ENCODE results near the gene MTMR3.
A peak's percentile ranks its signal among the peaks of the same experiment; 100 is the strongest.

MTMR3 gene

GRCh38 chr22:29870574-29870973 lies 12.4 kb upstream of the MTMR3 start:
- no peak for DNase-seq (ENCODE audit: low read depth)

GRCh38 chr22:29871684-29872083 lies 11.3 kb upstream of the MTMR3 start:
- no peak for DNase-seq (ENCODE audit: low read depth)

- DNase-seq (ENCODE audit: low read depth): no peak
Observed at GRCh38 chr22:29872144-29872893, 10.7 kb upstream of the MTMR3 start.

GRCh38 chr22:29872989-29873388 lies 10.0 kb upstream of the MTMR3 start:
- DNase-seq (ENCODE audit: low read depth): no peak

- no peak for DNase-seq (ENCODE audit: low read depth)
Observed at GRCh38 chr22:29873943-29874342, 9.0 kb upstream of the MTMR3 start.

GRCh38 chr22:29877620-29878019 lies 5.4 kb upstream of the MTMR3 start:
- DNase-seq (ENCODE audit: low read depth): no peak

GRCh38 chr22:29879753-29880152 lies 3.2 kb upstream of the MTMR3 start:
- no peak for DNase-seq (ENCODE audit: low read depth)

- DNase-seq (ENCODE audit: low read depth): no peak
Observed at GRCh38 chr22:29882716-29883044, 294 bp upstream of the MTMR3 start.

- no peak for DNase-seq (ENCODE audit: low read depth)
Observed at GRCh38 chr22:29883775-29884097, 762 bp downstream of the MTMR3 start.

GRCh38 chr22:29885610-29886009 lies 2.6 kb downstream of the MTMR3 start:
- no peak for DNase-seq (ENCODE audit: low read depth)

GRCh38 chr22:29886596-29886995 lies 3.6 kb downstream of the MTMR3 start:
- DNase-seq (ENCODE audit: low read depth): no peak

- DNase-seq (ENCODE audit: low read depth): no peak
Observed at GRCh38 chr22:29887358-29887757, 4.4 kb downstream of the MTMR3 start.

GRCh38 chr22:29890760-29891159 lies 7.8 kb downstream of the MTMR3 start:
- DNase-seq (ENCODE audit: low read depth): no peak

- DNase-seq (ENCODE audit: low read depth): no peak
Observed at GRCh38 chr22:29892315-29893156, 9.6 kb downstream of the MTMR3 start.

GRCh38 chr22:29901354-29901753 lies 18.4 kb downstream of the MTMR3 start:
- no peak for DNase-seq (ENCODE audit: low read depth)

- no peak for DNase-seq (ENCODE audit: low read depth)
Observed at GRCh38 chr22:29903371-29903770, 20.4 kb downstream of the MTMR3 start.

GRCh38 chr22:29904020-29904419 lies 21.0 kb downstream of the MTMR3 start:
- no peak for DNase-seq (ENCODE audit: low read depth)

GRCh38 chr22:29907753-29908515 lies 25.0 kb downstream of the MTMR3 start:
- peak; percentile 91 for DNase-seq (ENCODE audit: low read depth)

GRCh38 chr22:29912141-29912540 lies 29.2 kb downstream of the MTMR3 start:
- no peak for DNase-seq (ENCODE audit: low read depth)

GRCh38 chr22:29912605-29913398 lies 29.8 kb downstream of the MTMR3 start:
- DNase-seq (ENCODE audit: low read depth): peak; percentile 38

GRCh38 chr22:29914165-29914564 lies 31.2 kb downstream of the MTMR3 start:
- peak; percentile 77 for DNase-seq (ENCODE audit: low read depth)

- peak; percentile 2 for DNase-seq (ENCODE audit: low read depth)
Observed at GRCh38 chr22:29914991-29915533, 32.1 kb downstream of the MTMR3 start.

Data from HS-5 (cell line).